Measurements from ENCODE around the gene CHRNA9.

DNA sequence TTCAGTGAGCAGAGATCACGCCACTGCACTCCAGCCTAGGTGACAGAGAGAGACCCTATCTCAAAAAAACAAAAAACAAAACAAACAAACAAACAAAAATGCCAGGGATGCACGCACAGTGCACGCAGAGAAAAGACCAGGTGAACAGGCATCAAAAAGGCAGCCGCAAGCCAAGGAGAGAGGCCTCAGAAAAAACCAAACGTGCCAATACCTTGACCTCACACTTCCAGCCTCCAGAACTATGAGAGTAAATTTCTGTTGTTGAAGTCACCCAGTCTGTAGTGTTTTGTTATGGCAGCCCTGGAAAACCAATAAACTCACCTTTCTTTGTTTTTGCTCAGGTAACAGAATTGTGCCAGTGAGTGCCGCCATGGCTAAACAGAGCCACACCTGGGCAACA, 66.0 kb downstream of the CHRNA9 start:
- TF ChIP-seq EGR1 (IDR thresholded peaks at IDR 0.05) (no peak), TAF1 (IDR thresholded peaks at IDR 0.05; ENCODE audit: low read depth) (no peak), FOXM1 (IDR thresholded peaks at IDR 0.05; ENCODE audit: borderline replicate concordance, low read depth) (no peak), CEBPB (IDR thresholded peaks at IDR 0.05) (no peak), EP300 (IDR thresholded peaks at IDR 0.05; ENCODE audit: borderline replicate concordance) (no peak), CREB1 (IDR thresholded peaks at IDR 0.05; ENCODE audit: low read depth) (no peak), RAD21 (IDR thresholded peaks at IDR 0.05; ENCODE audit: low read depth) (no peak), NFIC (IDR thresholded peaks at IDR 0.05) (no peak), YY1 (IDR thresholded peaks at IDR 0.05; ENCODE audit: low read depth) (no peak), TEAD4 (IDR thresholded peaks at IDR 0.05) (no peak), ZBTB7A (IDR thresholded peaks at IDR 0.05; ENCODE audit: low read depth) (no peak)
- TF ChIP-seq, protein P1, sequence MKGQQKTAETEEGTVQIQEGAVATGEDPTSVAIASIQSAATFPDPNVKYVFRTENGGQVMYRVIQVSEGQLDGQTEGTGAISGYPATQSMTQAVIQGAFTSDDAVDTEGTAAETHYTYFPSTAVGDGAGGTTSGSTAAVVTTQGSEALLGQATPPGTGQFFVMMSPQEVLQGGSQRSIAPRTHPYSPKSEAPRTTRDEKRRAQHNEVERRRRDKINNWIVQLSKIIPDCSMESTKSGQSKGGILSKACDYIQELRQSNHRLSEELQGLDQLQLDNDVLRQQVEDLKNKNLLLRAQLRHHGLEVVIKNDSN (IDR thresholded peaks at IDR 0.05): no peak
- TF ChIP-seq, protein P2, sequence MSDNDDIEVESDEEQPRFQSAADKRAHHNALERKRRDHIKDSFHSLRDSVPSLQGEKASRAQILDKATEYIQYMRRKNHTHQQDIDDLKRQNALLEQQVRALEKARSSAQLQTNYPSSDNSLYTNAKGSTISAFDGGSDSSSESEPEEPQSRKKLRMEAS (IDR thresholded peaks at IDR 0.05): no peak
- TF ChIP-seq, protein P3, sequence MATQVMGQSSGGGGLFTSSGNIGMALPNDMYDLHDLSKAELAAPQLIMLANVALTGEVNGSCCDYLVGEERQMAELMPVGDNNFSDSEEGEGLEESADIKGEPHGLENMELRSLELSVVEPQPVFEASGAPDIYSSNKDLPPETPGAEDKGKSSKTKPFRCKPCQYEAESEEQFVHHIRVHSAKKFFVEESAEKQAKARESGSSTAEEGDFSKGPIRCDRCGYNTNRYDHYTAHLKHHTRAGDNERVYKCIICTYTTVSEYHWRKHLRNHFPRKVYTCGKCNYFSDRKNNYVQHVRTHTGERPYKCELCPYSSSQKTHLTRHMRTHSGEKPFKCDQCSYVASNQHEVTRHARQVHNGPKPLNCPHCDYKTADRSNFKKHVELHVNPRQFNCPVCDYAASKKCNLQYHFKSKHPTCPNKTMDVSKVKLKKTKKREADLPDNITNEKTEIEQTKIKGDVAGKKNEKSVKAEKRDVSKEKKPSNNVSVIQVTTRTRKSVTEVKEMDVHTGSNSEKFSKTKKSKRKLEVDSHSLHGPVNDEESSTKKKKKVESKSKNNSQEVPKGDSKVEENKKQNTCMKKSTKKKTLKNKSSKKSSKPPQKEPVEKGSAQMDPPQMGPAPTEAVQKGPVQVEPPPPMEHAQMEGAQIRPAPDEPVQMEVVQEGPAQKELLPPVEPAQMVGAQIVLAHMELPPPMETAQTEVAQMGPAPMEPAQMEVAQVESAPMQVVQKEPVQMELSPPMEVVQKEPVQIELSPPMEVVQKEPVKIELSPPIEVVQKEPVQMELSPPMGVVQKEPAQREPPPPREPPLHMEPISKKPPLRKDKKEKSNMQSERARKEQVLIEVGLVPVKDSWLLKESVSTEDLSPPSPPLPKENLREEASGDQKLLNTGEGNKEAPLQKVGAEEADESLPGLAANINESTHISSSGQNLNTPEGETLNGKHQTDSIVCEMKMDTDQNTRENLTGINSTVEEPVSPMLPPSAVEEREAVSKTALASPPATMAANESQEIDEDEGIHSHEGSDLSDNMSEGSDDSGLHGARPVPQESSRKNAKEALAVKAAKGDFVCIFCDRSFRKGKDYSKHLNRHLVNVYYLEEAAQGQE (IDR thresholded peaks at IDR 0.05; ENCODE audit: low read depth): no peak

Data from Ishikawa (cell line).